A549 (cell line): Measurements from ENCODE around the gene AFF1. TPM values are rescaled to one million over a fixed set of nuclear protein-coding genes. Genes with fewer than 3 reads are reported as not detected.

ENCODE experiments used
- ATAC-seq, 2 experiments: fragments of 200-7000 bp in 1 of 2; fragments of >200 bp in 1 of 2; cut with Nextera tagmentation in 1 of 2; cut with Tn5 transposase in 1 of 2; 3 replicates each; pipeline versions ENCODE4 v1.8.0 to v1.9.1; 2018 to 2020; ENCODE audit warnings: mild to moderate bottlenecking in 1 of 2, moderate library complexity in 1 of 2
- CTCF ChIA-PET: fragments of 300-600 bp; sonication (Branson Sonifier 250); formaldehyde crosslinking; extraction: SDS; loops from one replicate; lab custom pipeline; 2021; ENCODE audit warnings: antibody characterized with exemption, inconsistent platforms; lab: Yijun Ruan, JAX
- POLR2A ChIA-PET: fragments of 350-600 bp; formaldehyde crosslinking; extraction: SDS; loops from one replicate; lab custom pipeline; 2021; ENCODE audit warnings: antibody characterized with exemption, inconsistent platforms; lab: Yijun Ruan, JAX
- DNase-seq, 2 experiments: peaks; one replicate each; pipeline versions ENCODE4 v3.0.0 to v3.0.0-alpha.2; 2011 to 2016; ENCODE audit warnings: low read depth in 1 of 2, low spot score in 1 of 2
- FAIRE-seq: peaks from 2 replicates; lab custom pipeline; 2011; peaks lifted over from hg19 to GRCh38; lab: Jason Lieb, UNC
- H3K27ac ChIP-seq, 2 experiments: fragments of >200 bp; sonication (Bioruptor Twin); formaldehyde crosslinking; 3 replicates each; pipeline ENCODE4 v1.5.1; 2016 to 2017
- H3K4me1 ChIP-seq: fragments of >200 bp; sonication (Bioruptor Twin); formaldehyde crosslinking; 3 replicates; pipeline ENCODE4 v1.6.1; 2016
- H3K4me2 ChIP-seq: fragments of >200 bp; sonication (Bioruptor Twin); formaldehyde crosslinking; 3 replicates; pipeline ENCODE4 v1.6.1; 2016
- H3K4me3 ChIP-seq: fragments of >200 bp; sonication (Bioruptor Twin); formaldehyde crosslinking; 3 replicates; pipeline ENCODE4 v1.5.1; 2016
- H3K9me3 ChIP-seq: fragments of >200 bp; sonication (Bioruptor Twin); formaldehyde crosslinking; 3 replicates; pipeline ENCODE4 v1.6.1; 2016
- CBX8 ChIP-seq: fragments of 200-600 bp; sonication (generic); IDR thresholded peaks from 2 replicates; pipeline ENCODE4 v1.6.1; 2016
- CHD4 ChIP-seq: fragments of 200-600 bp; sonication (generic); IDR thresholded peaks from 2 replicates; pipeline ENCODE4 v1.6.1; 2016; ENCODE audit warnings: antibody characterized with exemption, mild to moderate bottlenecking, borderline replicate concordance
- EHF ChIP-seq: fragments of 250-450 bp; sonication (Bioruptor Pico); IDR thresholded peaks from 2 replicates; pipeline ENCODE4 v1.5.0; 2020; ENCODE audit warnings: mild to moderate bottlenecking
- EP300 ChIP-seq, 2 experiments: fragments of >200 bp; sonication (Bioruptor Twin); formaldehyde crosslinking; IDR thresholded peaks; 2 replicates in 1 of 2; 3 replicates in 1 of 2; pipeline ENCODE4 v1.6.1; 2016 to 2017
- ESRRA ChIP-seq: fragments of 150-350 bp; IDR thresholded peaks from 2 replicates; pipeline ENCODE4 v1.6.1; 2014; ENCODE audit warnings: mild to moderate bottlenecking, low read length, borderline replicate concordance
- FOSB ChIP-seq: fragments of 250-450 bp; sonication (Bioruptor Pico); IDR thresholded peaks from 2 replicates; pipeline ENCODE4 v1.5.0; 2020; ENCODE audit warnings: mild to moderate bottlenecking, moderate library complexity
- FOSL2 ChIP-seq, 2 experiments: fragments of 450-650 bp in 1 of 2; fragments of >200 bp in 1 of 2; sonication (Bioruptor Twin) in 1 of 2; formaldehyde crosslinking; IDR thresholded peaks; 2 replicates each; pipeline versions ENCODE4 v1.5.0 to v1.6.1; 2016 to 2020; ENCODE audit warnings: mild to moderate bottlenecking in 1 of 2, moderate library complexity in 1 of 2
- FOXS1 ChIP-seq: fragments of 250-450 bp; sonication (Bioruptor Pico); IDR thresholded peaks from 2 replicates; pipeline ENCODE4 v1.5.0; 2020; ENCODE audit warnings: mild to moderate bottlenecking, moderate library complexity
- GATA3 ChIP-seq: IDR thresholded peaks from 2 replicates; pipeline ENCODE4 v1.6.1; 2012; ENCODE audit warnings: borderline replicate concordance
- HDAC2 ChIP-seq: fragments of 200-600 bp; sonication (generic); IDR thresholded peaks from 2 replicates; pipeline ENCODE4 v1.6.1; 2016
- HOXA7 ChIP-seq: fragments of 250-450 bp; sonication (Bioruptor Pico); IDR thresholded peaks from 2 replicates; pipeline ENCODE4 v1.5.0; 2020; ENCODE audit warnings: mild to moderate bottlenecking, moderate library complexity
- HOXB13 ChIP-seq: fragments of 250-450 bp; sonication (Bioruptor Pico); IDR thresholded peaks from 2 replicates; pipeline ENCODE4 v1.5.0; 2020; ENCODE audit warnings: low read depth, mild to moderate bottlenecking, moderate library complexity
- JUNB ChIP-seq: fragments of >200 bp; sonication (Bioruptor Twin); formaldehyde crosslinking; IDR thresholded peaks from 2 replicates; pipeline ENCODE4 v1.6.1; 2016
- KDM5A ChIP-seq: fragments of 200-600 bp; sonication (generic); IDR thresholded peaks from 2 replicates; pipeline ENCODE4 v1.6.1; 2016; ENCODE audit warnings: antibody characterized with exemption, mild to moderate bottlenecking
- MAZ ChIP-seq: fragments of 150-350 bp; IDR thresholded peaks from 2 replicates; pipeline ENCODE4 v1.6.1; 2014; ENCODE audit warnings: antibody characterized with exemption, low read depth, low read length, borderline replicate concordance
- NFE2L2 ChIP-seq: fragments of 150-350 bp; conservative IDR thresholded peaks from 2 replicates; pipeline ENCODE4 v1.6.1; 2014; ENCODE audit warnings: low read length
- NPAS2 ChIP-seq: fragments of 250-450 bp; sonication (Bioruptor Pico); IDR thresholded peaks from 2 replicates; pipeline ENCODE4 v1.8.0; 2022; ENCODE audit warnings: mild to moderate bottlenecking, moderate library complexity, borderline replicate concordance
- RAD21 ChIP-seq, 2 experiments: fragments of >200 bp in 1 of 2; sonication (Bioruptor Twin) in 1 of 2; formaldehyde crosslinking in 1 of 2; IDR thresholded peaks in 1 of 2; conservative IDR thresholded peaks in 1 of 2; 2 replicates in 1 of 2; 3 replicates in 1 of 2; pipeline ENCODE4 v1.6.1; 2012 to 2018; ENCODE audit warnings: inconsistent platforms in 1 of 2
- RFX5 ChIP-seq: fragments of 450-650 bp; IDR thresholded peaks from 2 replicates; pipeline ENCODE4 v1.7.1; 2014; ENCODE audit warnings: antibody characterized with exemption, mild to moderate bottlenecking, moderate library complexity
- SMC3 ChIP-seq: fragments of >200 bp; sonication (Bioruptor Twin); formaldehyde crosslinking; IDR thresholded peaks from 3 replicates; pipeline ENCODE4 v1.6.1; 2018; ENCODE audit warnings: inconsistent platforms
- ZFP36 ChIP-seq: fragments of 450-650 bp; IDR thresholded peaks from 2 replicates; pipeline ENCODE4 v1.6.1; 2014; ENCODE audit warnings: borderline replicate concordance; ENCODE audit not compliant: partially characterized antibody
- ZSCAN20 ChIP-seq: fragments of 250-450 bp; sonication (Bioruptor Pico); IDR thresholded peaks from 2 replicates; pipeline ENCODE4 v1.8.0; 2022; ENCODE audit warnings: mild to moderate bottlenecking, moderate library complexity
- WGBS: methylation state at CpG from one replicate; pipeline ENCODE4 v1.1.6; 2017; ENCODE audit errors: missing lambda C conversion rate; 5-methylcytosine and 5-hydroxymethylcytosine counted together
- polyA plus RNA-seq, 4 experiments: library from polyadenylated mRNA; depleted of rRNA in 3 of 4; stranded (reverse); fragments of >200 nt; fragmentation: RNase III in 1 of 4; extraction: RNeasy Plus Mini Kit Qiagen cat#74134 plus additional on column Dnase treatment in 1 of 4; gene quantifications; 2 replicates in 3 of 4; 3 replicates in 1 of 4; pipeline ENCODE4 v1.2.3, GENCODE V29; 2011 to 2017
- TF ChIP-seq, protein P1 (sequence below): IDR thresholded peaks from 2 replicates; pipeline ENCODE4 v1.6.1; 2012; ENCODE audit warnings: low read depth, borderline replicate concordance
- TF ChIP-seq, protein P2 (sequence below): fragments of 200-600 bp; sonication (generic); IDR thresholded peaks from 2 replicates; pipeline ENCODE4 v1.6.1; 2016; ENCODE audit warnings: antibody characterized with exemption, mild to moderate bottlenecking, moderate library complexity
- TF ChIP-seq, protein P3 (sequence below): IDR thresholded peaks from 2 replicates; pipeline ENCODE4 v1.6.1; 2012
- TF ChIP-seq, protein P4 (sequence below): fragments of >200 bp; sonication (Bioruptor Twin); formaldehyde crosslinking; IDR thresholded peaks from 3 replicates; pipeline ENCODE4 v1.5.1; 2016
- TF ChIP-seq, protein P5 (sequence below): fragments of 150-350 bp; IDR thresholded peaks from 2 replicates; pipeline ENCODE4 v1.6.1; 2014; ENCODE audit warnings: low read depth, mild to moderate bottlenecking, low read length

Gene AFF1
- polyA plus RNA-seq, 2 of the 4 experiments (the other 2 are of a cell fraction) = 13.7 to 15.4 TPM

DNA sequence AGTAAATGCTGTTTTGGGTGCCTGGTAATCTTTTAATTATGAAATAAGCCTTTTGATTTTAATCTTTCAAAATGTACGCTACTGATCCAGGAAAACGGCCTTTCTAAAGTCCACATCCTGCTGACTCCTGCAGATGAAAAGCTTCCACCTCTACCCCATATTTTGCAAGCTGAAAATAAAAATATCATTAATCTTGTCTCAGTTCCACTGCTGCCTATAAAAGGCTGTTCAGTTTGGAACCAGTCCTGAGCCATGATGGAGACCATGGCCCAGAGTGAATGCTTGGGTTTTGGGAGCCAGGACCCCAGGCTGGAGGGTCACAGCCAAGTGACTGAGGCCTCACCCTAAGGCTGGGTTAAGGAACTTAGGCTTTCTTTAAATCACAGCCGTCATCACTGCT lies 110.8 kb downstream of the AFF1 start (continued):
- TF ChIP-seq JUNB = no peak
- TF ChIP-seq, all 56 proteins: peak for 0

DNA sequence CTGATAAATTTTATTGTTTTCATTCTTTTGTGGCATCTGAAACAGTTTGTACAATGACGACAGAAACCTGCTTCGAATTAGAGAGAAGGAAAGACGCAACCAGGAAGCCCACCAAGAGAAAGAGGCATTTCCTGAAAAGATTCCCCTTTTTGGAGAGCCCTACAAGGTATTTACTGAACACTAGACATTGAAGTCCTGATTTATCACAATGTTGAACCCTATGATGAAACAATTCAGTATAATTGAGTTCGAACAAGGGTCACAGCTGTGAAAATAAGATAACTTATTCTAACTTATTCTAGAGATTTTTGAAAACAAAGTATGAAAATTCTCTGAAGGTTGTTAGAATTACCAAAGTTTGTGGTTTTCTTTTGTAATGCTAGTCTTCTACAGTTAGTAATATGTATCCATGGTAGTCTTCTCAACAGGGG lies 111.3 kb downstream of the AFF1 start:
- POLR2A ChIA-PET = no interaction called here

DNA sequence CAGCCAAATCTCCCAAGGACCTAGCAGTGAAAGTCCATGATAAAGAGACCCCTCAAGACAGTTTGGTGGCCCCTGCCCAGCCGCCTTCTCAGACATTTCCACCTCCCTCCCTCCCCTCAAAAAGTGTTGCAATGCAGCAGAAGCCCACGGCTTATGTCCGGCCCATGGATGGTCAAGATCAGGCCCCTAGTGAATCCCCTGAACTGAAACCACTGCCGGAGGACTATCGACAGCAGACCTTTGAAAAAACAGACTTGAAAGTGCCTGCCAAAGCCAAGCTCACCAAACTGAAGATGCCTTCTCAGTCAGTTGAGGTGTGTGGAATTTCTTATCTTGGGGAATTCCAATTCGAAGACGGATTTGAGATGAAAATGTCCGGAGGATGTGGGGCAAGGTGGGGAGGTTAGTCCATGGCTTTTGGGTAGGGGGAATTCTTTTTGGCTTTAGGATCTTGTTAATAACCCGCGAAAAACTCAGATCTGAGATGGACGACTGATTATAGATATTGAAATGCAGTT lies 112.5 kb downstream of the AFF1 start:
- 94% methylated on average over 8 of the region's 11 CpGs for WGBS
- H3K4me2 ChIP-seq = no peak overlapping the region
- FAIRE-seq = no peak
- no peak overlapping the region for H3K27ac ChIP-seq
- peaks cover 24% of the 10 kb centered on the region for H3K4me1 ChIP-seq
- no peaks in the 10 kb centered on the region for H3K9me3 ChIP-seq
- POLR2A ChIA-PET = no interaction called here
- no peak overlapping the region for H3K4me3 ChIP-seq
- CTCF ChIA-PET = no interaction called here
- no peak for DNase-seq
- TF ChIP-seq, protein P1, sequence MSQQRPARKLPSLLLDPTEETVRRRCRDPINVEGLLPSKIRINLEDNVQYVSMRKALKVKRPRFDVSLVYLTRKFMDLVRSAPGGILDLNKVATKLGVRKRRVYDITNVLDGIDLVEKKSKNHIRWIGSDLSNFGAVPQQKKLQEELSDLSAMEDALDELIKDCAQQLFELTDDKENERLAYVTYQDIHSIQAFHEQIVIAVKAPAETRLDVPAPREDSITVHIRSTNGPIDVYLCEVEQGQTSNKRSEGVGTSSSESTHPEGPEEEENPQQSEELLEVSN = no peak
- TF ChIP-seq HOXA7 (CRISPR knock-in tag) (no peak), NPAS2 (CRISPR knock-in tag) (no peak), JUNB (no peak), ZFP36 (no peak), HOXB13 (CRISPR knock-in tag) (no peak), RAD21 (conservative IDR thresholded peaks at IDR 0.05 in 1 of 2, IDR thresholded peaks at IDR 0.05 in 1 of 2) (no peak), FOXS1 (CRISPR knock-in tag) (no peak), EHF (CRISPR knock-in tag) (no peak), MAZ (no peak), EP300 (IDR thresholded peaks at IDR 0.05) (no peak), CHD4 (no peak), FOSB (CRISPR knock-in tag) (no peak), ESRRA (no peak), GATA3 (no peak)
- TF ChIP-seq, protein P2, sequence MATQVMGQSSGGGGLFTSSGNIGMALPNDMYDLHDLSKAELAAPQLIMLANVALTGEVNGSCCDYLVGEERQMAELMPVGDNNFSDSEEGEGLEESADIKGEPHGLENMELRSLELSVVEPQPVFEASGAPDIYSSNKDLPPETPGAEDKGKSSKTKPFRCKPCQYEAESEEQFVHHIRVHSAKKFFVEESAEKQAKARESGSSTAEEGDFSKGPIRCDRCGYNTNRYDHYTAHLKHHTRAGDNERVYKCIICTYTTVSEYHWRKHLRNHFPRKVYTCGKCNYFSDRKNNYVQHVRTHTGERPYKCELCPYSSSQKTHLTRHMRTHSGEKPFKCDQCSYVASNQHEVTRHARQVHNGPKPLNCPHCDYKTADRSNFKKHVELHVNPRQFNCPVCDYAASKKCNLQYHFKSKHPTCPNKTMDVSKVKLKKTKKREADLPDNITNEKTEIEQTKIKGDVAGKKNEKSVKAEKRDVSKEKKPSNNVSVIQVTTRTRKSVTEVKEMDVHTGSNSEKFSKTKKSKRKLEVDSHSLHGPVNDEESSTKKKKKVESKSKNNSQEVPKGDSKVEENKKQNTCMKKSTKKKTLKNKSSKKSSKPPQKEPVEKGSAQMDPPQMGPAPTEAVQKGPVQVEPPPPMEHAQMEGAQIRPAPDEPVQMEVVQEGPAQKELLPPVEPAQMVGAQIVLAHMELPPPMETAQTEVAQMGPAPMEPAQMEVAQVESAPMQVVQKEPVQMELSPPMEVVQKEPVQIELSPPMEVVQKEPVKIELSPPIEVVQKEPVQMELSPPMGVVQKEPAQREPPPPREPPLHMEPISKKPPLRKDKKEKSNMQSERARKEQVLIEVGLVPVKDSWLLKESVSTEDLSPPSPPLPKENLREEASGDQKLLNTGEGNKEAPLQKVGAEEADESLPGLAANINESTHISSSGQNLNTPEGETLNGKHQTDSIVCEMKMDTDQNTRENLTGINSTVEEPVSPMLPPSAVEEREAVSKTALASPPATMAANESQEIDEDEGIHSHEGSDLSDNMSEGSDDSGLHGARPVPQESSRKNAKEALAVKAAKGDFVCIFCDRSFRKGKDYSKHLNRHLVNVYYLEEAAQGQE = no peak
- no peak for ATAC-seq

More for the DNA sequence above, 111.3 kb downstream of the AFF1 start:
- no peak for FAIRE-seq
- no peak overlapping the region for H3K4me3 ChIP-seq
- 92% methylated on average over 4 of the region's 4 CpGs for WGBS
- H3K27ac ChIP-seq = no peak overlapping the region
- no peaks in the 10 kb centered on the region for H3K9me3 ChIP-seq
- CTCF ChIA-PET = interaction anchor here (1.0 kb wide), 1 partner anchor 11 kb away, joined by 4 read pairs; no protein-coding TSS in a partner anchor
- TF ChIP-seq CBX8 (no peak), ZSCAN20 (no peak), HDAC2 (no peak), RFX5 (no peak), EHF (CRISPR knock-in tag) (no peak), GATA3 (no peak), NFE2L2 (no peak), FOSL2 (IDR thresholded peaks at IDR 0.05) (no peak), FOSL2 (CRISPR knock-in tag; IDR thresholded peaks at IDR 0.05) (no peak), SMC3 (no peak), KDM5A (no peak)
- TF ChIP-seq, protein P3, sequence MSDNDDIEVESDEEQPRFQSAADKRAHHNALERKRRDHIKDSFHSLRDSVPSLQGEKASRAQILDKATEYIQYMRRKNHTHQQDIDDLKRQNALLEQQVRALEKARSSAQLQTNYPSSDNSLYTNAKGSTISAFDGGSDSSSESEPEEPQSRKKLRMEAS = no peak
- TF ChIP-seq, protein P4, sequence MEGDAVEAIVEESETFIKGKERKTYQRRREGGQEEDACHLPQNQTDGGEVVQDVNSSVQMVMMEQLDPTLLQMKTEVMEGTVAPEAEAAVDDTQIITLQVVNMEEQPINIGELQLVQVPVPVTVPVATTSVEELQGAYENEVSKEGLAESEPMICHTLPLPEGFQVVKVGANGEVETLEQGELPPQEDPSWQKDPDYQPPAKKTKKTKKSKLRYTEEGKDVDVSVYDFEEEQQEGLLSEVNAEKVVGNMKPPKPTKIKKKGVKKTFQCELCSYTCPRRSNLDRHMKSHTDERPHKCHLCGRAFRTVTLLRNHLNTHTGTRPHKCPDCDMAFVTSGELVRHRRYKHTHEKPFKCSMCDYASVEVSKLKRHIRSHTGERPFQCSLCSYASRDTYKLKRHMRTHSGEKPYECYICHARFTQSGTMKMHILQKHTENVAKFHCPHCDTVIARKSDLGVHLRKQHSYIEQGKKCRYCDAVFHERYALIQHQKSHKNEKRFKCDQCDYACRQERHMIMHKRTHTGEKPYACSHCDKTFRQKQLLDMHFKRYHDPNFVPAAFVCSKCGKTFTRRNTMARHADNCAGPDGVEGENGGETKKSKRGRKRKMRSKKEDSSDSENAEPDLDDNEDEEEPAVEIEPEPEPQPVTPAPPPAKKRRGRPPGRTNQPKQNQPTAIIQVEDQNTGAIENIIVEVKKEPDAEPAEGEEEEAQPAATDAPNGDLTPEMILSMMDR = no peak
- TF ChIP-seq, protein P5, sequence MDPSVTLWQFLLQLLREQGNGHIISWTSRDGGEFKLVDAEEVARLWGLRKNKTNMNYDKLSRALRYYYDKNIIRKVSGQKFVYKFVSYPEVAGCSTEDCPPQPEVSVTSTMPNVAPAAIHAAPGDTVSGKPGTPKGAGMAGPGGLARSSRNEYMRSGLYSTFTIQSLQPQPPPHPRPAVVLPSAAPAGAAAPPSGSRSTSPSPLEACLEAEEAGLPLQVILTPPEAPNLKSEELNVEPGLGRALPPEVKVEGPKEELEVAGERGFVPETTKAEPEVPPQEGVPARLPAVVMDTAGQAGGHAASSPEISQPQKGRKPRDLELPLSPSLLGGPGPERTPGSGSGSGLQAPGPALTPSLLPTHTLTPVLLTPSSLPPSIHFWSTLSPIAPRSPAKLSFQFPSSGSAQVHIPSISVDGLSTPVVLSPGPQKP = no peak
- TF ChIP-seq, protein P1 = no peak
- peaks cover 23% of the 10 kb centered on the region for H3K4me1 ChIP-seq
- no peak for DNase-seq
- no peak for ATAC-seq
- H3K4me2 ChIP-seq = no peak overlapping the region
